Measurements from ENCODE around the gene ZNF536.

ZNF536 gene

DNA sequence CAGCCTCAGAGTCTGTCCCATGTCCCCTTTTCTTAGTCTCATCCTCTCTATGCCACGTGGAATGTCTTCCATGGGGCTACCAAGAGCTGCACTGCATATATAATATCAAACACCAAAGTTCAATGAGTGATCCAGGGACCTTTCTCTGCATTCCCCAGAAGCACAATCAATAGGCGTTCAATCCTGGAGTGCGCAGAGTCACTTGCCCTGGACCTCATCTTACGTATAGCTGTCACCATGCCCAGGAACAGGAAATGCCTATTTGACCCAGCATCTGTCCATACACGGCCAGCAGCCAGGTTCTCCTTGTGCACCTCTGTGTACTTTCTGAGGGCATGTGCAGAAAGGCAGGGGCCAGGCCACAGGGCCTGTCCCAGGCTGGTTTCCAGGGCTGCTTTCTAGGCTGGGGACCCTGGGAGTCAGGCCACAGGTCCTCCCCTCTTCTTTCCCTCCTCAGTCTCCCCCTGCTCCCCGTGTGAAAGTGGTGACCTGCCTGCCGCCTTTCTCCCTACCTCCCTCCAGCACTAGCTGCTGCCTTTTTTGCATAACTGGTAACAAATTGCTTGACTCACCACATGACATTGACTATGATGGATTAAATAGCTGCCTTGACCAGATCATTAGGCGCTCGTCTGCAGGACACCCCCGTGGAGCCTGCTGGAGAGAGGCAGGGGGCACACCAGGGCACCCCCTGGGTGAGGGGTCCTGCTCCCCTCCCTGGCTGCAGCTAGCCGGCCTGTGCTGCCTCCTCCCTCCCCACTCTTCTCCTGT lies 222.0 kb downstream of the ZNF536 start:
- Histone ChIP-seq H4K20me1 (no peaks in the 10 kb centered on the region), H3K9ac (no peak overlapping the region), H3K4me2 (no peak overlapping the region), H3K9me3 (replicated peaks in 1 of 11) (no peaks in the 10 kb centered on the region), H3K4me1 (0 out of 20 replicates have a peak, but pooled peaks cover 0 to 3% (median 0%) of the 10 kb centered on the region in 10 experiments), H3K27ac (no peak overlapping the region), H3K27me3 (no peaks in the 10 kb centered on the region), H3K4me3 (no peak overlapping the region), H3K36me3 (no peaks in the 10 kb centered on the region)
- TF ChIP-seq Cebpa-rat (IDR thresholded peaks at IDR 0.05), result no peak

DNA sequence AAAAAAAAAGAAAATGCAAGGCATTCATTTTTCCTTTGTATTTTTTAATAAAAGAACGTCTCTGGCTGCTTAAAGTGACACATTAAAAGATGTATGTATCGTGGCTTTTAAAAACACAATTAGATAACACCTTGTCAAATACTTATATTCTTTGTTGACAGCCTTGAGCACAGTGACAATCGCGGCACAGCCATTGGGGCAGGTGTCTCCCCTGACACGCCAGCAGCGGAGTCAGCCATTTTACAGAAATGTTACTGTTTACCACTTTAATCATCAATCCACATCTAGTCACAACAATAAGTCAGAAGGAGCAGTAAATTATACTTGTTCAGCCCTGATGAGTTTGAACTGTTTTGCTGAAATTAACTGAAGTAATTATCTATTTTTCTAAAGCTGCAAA lies 224.1 kb downstream of the ZNF536 start:
- H3K9ac ChIP-seq, result no peak overlapping the region
- no peaks in the 10 kb centered on the region for H3K9me3 ChIP-seq (replicated peaks in 1 of 11)
- no peak overlapping the region for H3K27ac ChIP-seq
- no peak for TF ChIP-seq Cebpa-rat (IDR thresholded peaks at IDR 0.05)
- no peaks in the 10 kb centered on the region for H3K27me3 ChIP-seq
- H3K36me3 ChIP-seq, result no peaks in the 10 kb centered on the region
- H3K4me3 ChIP-seq, result no peak overlapping the region
- 0 out of 20 replicates have a peak, but pooled peaks cover 0 to 3% (median 0%) of the 10 kb centered on the region in 10 experiments for H3K4me1 ChIP-seq
- no peak overlapping the region for H3K4me2 ChIP-seq
- no peaks in the 10 kb centered on the region for H4K20me1 ChIP-seq

DNA sequence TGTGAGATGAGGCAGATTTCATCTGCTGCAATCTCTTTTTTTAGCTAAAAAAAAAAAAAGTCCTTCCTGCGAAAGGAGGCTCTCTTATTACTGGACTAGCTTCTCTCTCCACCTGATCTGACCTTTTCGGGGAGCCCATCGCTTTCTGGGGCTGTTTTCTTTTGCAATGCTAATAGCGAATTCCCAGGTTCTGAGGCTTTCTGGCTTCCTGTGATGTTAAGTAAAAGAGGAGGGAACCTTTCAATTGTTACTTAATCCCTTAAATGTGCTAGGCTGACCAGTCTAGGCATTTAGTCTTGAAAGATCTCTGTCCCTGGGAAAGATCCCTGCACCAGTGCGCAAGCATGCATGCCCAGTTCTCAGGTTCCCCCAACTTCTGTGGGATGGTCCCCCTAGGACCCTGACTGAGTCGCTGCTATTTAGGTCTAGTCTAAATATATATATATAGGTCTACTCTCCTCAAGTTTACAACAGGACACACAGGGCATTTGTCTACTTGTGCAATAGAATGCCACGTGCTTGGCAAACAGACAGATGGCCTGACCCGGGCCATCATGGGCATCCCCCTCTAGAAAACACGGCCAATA lies 224.7 kb downstream of the ZNF536 start:
- Histone ChIP-seq H3K27me3 (no peaks in the 10 kb centered on the region), H3K9ac (no peak overlapping the region)

DNA sequence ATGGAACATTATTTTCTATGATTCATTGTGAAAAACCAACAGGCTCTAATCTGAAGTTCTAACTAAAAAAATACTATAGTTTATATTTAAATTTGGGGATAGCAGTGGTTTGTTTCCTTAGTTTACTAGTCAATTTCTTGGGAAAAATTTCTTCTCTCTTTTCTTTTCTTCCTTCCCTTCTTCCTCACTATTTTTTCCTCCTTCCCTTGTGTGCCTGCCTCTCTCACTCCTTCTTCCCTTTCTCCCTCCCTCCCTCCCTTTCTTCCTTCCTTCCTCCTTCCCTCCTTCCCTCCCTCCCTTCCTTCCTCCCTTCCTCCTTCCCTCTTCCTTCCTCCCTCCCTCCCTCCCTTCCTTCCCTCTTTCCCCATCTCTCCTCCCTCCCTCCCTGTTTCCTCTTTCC lies 226.5 kb downstream of the ZNF536 start:
- TF ChIP-seq Cebpa-rat (IDR thresholded peaks at IDR 0.05), result no peak
- H3K36me3 ChIP-seq, result no peaks in the 10 kb centered on the region
- no peak overlapping the region for H3K4me2 ChIP-seq
- H3K9ac ChIP-seq, result no peak overlapping the region
- H3K9me3 ChIP-seq (replicated peaks in 1 of 11), result no peaks in the 10 kb centered on the region
- 0 out of 20 replicates have a peak, but pooled peaks cover 0 to 3% (median 0%) of the 10 kb centered on the region in 10 experiments for H3K4me1 ChIP-seq
- H4K20me1 ChIP-seq, result no peaks in the 10 kb centered on the region; a peak in 2 of 22 replicates
- H3K27me3 ChIP-seq, result no peaks in the 10 kb centered on the region
- H3K4me3 ChIP-seq, result no peak overlapping the region
- no peak overlapping the region for H3K27ac ChIP-seq

More for the DNA sequence above, 224.7 kb downstream of the ZNF536 start:
- Histone ChIP-seq H3K4me1 (0 out of 20 replicates have a peak, but pooled peaks cover 0 to 3% (median 0%) of the 10 kb centered on the region in 10 experiments), H3K4me3 (no peak overlapping the region), H3K27ac (no peak overlapping the region), H3K9me3 (replicated peaks in 1 of 11) (no peaks in the 10 kb centered on the region), H4K20me1 (no peaks in the 10 kb centered on the region), H3K36me3 (no peaks in the 10 kb centered on the region), H3K4me2 (no peak overlapping the region)
- no peak for TF ChIP-seq Cebpa-rat (IDR thresholded peaks at IDR 0.05)

DNA sequence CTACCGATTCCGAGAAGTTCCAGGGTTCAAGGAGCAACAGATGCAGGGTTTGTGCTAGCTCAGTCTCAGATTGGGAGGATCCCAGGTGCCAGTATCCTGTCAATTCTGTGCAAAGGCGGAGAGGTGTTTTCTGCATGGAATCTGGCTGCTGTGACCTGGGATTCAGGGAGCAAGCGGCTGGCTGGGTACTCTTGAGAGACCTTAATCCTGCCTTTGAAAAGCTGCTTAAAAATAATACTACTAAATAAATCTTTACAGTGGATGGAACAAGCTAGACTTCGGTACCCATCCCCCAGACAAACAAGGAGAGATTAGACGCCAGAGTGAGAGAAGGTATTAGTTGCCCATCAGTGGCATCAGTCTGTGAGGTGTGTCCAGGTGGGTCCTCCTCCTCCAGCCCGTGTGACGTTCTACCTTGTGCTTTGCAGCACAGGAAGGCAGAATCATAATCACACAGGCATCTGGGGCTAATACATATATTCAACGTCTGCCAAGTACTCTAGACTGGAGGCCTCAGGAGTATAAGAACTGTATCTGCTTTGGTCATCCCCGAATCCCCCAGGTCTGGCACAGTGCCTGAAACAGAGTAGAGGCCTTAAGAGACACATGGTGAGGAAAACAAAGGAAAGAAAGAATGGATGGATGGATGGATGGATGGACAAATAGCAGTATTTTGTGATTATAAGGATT lies 230.6 kb downstream of the ZNF536 start:
- Histone ChIP-seq H4K20me1 (no peaks in the 10 kb centered on the region; a peak in 2 of 22 replicates), H3K27ac (no peak overlapping the region), H3K4me1 (no peaks in the 10 kb centered on the region), H3K9me3 (replicated peaks in 1 of 11) (no peaks in the 10 kb centered on the region), H3K36me3 (no peaks in the 10 kb centered on the region), H3K4me2 (no peak overlapping the region), H3K9ac (no peak overlapping the region), H3K4me3 (no peak overlapping the region), H3K27me3 (no peaks in the 10 kb centered on the region)
- TF ChIP-seq Cebpa-rat (IDR thresholded peaks at IDR 0.05), result no peak

DNA sequence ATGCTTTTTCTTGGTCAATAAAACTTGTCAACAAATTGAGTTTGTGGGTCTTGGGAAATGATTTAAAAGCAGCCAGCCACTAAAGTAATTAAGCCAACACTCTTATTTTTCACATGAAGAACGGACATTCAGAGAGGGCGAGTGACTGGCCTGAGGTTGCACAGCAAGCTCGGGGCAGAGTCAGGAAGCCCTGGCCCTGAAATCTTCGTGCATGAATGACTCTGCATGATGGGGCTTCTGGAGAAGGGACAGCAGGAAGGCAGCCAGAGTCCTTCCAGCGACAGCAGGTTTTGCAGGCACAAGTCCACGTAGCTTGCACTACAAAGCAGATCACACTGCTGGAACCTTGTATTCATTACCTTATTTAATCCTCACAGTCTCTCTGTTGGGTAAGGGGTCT lies 232.5 kb downstream of the ZNF536 start:
- H3K36me3 ChIP-seq, result no peaks in the 10 kb centered on the region
- no peak overlapping the region for H3K4me2 ChIP-seq
- H3K9ac ChIP-seq, result no peak overlapping the region
- no peaks in the 10 kb centered on the region for H3K9me3 ChIP-seq (replicated peaks in 1 of 11)
- H3K4me1 ChIP-seq, result no peaks in the 10 kb centered on the region
- no peaks in the 10 kb centered on the region for H3K27me3 ChIP-seq
- H3K27ac ChIP-seq, result no peak overlapping the region
- TF ChIP-seq Cebpa-rat (IDR thresholded peaks at IDR 0.05), result no peak
- no peaks in the 10 kb centered on the region; a peak in 2 of 22 replicates for H4K20me1 ChIP-seq
- no peak overlapping the region for H3K4me3 ChIP-seq

DNA sequence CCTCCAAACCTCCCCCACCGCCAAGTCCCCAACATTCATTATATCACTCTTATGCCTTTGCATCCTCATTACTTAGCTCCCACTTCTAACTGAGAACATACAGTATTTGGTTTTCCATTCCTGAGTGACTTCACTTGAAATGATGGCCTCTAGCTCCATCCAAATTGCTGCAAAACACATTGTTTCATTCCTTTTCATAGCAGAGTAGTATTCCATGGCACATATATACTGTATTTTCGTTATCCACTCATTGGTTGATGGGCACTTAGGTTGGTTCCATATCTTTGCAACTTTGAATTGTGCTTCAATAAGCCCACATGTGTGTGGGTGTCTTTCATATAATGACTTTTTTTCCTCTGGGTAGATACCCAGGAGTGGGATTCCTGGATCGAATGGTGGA lies 233.1 kb downstream of the ZNF536 start:
- H3K9me3 ChIP-seq (replicated peaks in 1 of 11), result no peaks in the 10 kb centered on the region
- H3K36me3 ChIP-seq, result no peaks in the 10 kb centered on the region
- H3K4me3 ChIP-seq, result no peak overlapping the region
- no peak overlapping the region for H3K9ac ChIP-seq
- no peak overlapping the region for H3K27ac ChIP-seq
- H3K4me2 ChIP-seq, result no peak overlapping the region
- no peaks in the 10 kb centered on the region for H3K4me1 ChIP-seq
- H4K20me1 ChIP-seq, result no peaks in the 10 kb centered on the region; a peak in 2 of 22 replicates
- no peaks in the 10 kb centered on the region for H3K27me3 ChIP-seq
- no peak for TF ChIP-seq Cebpa-rat (IDR thresholded peaks at IDR 0.05)

DNA sequence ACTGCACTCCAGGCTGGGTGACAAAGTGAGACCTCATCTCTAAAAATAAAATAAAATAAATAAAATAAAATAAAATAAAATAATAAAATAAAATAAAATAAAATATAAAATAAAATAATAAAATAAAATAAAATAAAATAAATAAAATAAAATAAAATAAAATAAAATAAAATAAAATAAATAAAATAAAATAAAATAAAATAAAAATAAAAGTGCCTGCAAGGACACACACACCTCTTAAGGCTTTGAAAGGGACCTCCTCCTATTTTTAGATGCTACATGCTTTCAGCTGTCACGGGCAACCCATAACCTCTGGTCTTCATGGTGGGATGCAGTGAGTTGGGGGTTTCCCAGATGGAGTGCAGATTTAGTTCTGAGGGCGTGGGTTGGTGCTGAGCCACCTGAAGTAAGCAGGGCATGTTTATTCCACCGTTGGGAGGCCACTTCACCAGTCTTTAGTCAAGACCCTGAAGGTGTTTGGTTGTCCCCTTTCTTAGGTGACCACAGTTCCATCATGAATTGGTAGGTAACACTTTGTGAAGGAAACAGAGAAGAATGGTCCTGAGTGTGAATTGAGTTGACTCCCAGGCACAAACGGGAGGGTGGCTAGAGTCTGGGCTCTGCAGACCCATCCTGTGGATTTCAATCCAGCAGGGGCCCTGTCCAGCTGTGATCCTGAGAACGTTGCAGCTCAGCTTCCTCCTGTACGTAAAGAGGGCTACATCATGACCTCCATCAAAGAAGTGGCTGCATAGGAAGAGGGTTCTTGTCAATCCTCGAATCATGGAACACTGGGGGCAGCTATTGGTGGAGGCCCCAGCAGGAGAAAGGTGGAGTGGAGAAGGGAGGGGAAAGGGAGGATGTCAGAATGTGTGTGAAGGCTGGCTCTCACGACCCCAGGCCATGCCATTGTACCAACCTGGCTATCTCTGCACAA lies 234.2 kb downstream of the ZNF536 start:
- Histone ChIP-seq H3K9me3 (replicated peaks in 1 of 11) (no peaks in the 10 kb centered on the region), H3K9ac (no peak overlapping the region), H3K4me3 (no peak overlapping the region), H4K20me1 (no peaks in the 10 kb centered on the region; a peak in 2 of 22 replicates), H3K4me2 (no peak overlapping the region), H3K4me1 (no peaks in the 10 kb centered on the region), H3K36me3 (no peaks in the 10 kb centered on the region), H3K27me3 (no peaks in the 10 kb centered on the region), H3K27ac (no peak overlapping the region)
- TF ChIP-seq Cebpa-rat (IDR thresholded peaks at IDR 0.05), result no peak

Measured in BLaER1 treated with 17β-estradiol and CSF1 and Interleukin-3, amounts not matched to agents 10 nM and 100 nM (cell line).